SK-N-SH (cell line): ENCODE data around the gene FHOD3.

Experiments used
- FOXM1 ChIP-seq: IDR thresholded peaks from 2 replicates; pipeline ENCODE4 v1.4.0; 2012; ENCODE audit warnings: low read depth, mild to moderate bottlenecking
- GABPA ChIP-seq: IDR thresholded peaks from 2 replicates; pipeline ENCODE4 v1.4.0; 2012; ENCODE audit warnings: low read depth, mild to moderate bottlenecking
- NRF1 ChIP-seq: IDR thresholded peaks from 2 replicates; pipeline ENCODE4 v1.6.1; 2012; ENCODE audit warnings: low read depth, mild to moderate bottlenecking, low read length
- POLR2AphosphoS5 ChIP-seq: IDR thresholded peaks from 2 replicates; pipeline ENCODE4 v1.6.1; 2012; ENCODE audit warnings: low read depth, low read length
- USF1 ChIP-seq: IDR thresholded peaks from 2 replicates; pipeline ENCODE4 v1.4.0; 2012; ENCODE audit warnings: low read depth, borderline replicate concordance

GRCh38 chr18:36355511-36355910, 58.0 kb downstream of the FHOD3 start:
- TF ChIP-seq GABPA (no peak), NRF1 (no peak), FOXM1 (no peak), POLR2AphosphoS5 (no peak), USF1 (no peak)
